ENCODE measurements around the gene DIRAS1. TPM values are rescaled to one million over a fixed set of nuclear protein-coding genes. Genes with fewer than 3 reads are reported as not detected.
A peak's percentile ranks its signal among the peaks of the same experiment; 100 is the strongest.

The DIRAS1 gene
- total and polyA plus RNA-seq, 2 experiments from 2014 or later = 2.6 to 4.9 TPM

- Histone ChIP-seq H3K9me3 (ENCODE audit: low read depth) (no peaks in the 10 kb centered on the region), H3K9me2 (ENCODE audit: insufficient read depth) (no peaks in the 10 kb centered on the region), H3K36me3 (ENCODE audit: low read depth) (no peaks in the 10 kb centered on the region), H3K4me1 (ENCODE audit: insufficient read depth) (no peaks in the 10 kb centered on the region), H3K4me2 (ENCODE audit: unreplicated experiment) (no peak within 1 kb of the TSS), H3K4me3 (no peak within 1 kb of the TSS), H2AFZ (no peak within 1 kb of the TSS), H3K27me3 (replicated peaks; ENCODE audit: insufficient read depth) (peaks cover 24% of the 10 kb centered on the region), H3F3A (ENCODE audit: insufficient read depth) (no peaks in the 10 kb centered on the region), H4K20me1 (ENCODE audit: insufficient read depth) (no peaks in the 10 kb centered on the region), H3K27ac (no peak within 1 kb of the TSS), H3K9ac (no peak within 1 kb of the TSS), H3K79me2 (ENCODE audit: insufficient read depth) (no peaks in the 10 kb centered on the region)
- peak; percentile 77 for DNase-seq
- WGBS, 2 experiments (ENCODE audit: low coverage in 1 of 2, low lambda C conversion rate in 2 of 2, missing lambda C conversion rate in 2 of 2) = 9 to 50% methylated on average over 2 to 73 of the region's 77 CpGs
- no peak for TF ChIP-seq EZH2phosphoT487 (IDR thresholded peaks at IDR 0.05; ENCODE audit: insufficient read depth, low read depth)
- in situ Hi-C loops (cut with MboI) = no loop called here
Measured at GRCh38 chr19:2702170-2703076, 18.7 kb downstream of the DIRAS1 start, which contains the start of gene GNG7. GNG7 (minus strand) TSS chr19:2702694; CDS start chr19:2520688, 182,006 bp downstream.

DNA sequence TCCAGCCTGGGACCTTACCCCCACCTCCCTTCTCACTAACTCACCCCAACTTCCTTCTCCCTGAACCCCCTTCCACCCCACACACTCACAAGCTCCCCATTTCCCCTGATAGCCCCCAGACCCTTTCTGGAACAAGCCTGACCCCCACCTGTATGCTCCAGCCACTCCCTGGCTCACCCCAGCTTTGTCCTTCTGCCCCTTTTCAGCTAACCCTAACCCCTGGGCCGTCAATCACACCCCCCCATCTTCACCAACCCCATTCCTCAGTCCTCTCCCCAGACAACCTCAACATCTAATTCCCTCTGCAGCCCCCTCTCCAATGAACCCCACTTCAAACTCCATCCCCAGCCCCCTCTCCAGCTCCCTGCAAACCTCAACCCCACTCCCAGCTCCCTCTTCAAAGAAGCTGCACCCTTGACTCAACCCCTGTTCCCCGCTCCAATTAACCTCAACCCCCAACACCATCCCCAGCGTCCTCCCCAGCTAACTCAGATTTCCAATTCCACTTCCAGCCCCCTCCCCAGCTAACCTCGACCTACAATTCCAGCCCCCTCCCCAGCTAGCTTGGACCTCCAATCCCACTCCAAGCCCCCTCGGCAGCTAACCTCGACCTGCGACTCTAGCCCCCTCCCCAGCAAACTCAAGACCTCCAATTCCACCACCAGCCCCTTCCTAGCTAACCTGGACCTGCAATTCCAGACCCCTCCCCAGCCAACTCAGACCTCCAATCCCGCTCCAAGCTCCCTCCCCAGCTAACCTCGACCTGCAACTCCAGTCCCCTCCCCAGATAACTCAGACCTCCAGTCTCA lies 19.6 kb downstream of the DIRAS1 start:
- in situ Hi-C loops (cut with MboI) = no loop called here
- DNase-seq = no peak
- H3K27me3 ChIP-seq (replicated peaks; ENCODE audit: insufficient read depth) = peaks cover 24% of the 10 kb centered on the region

GRCh38 chr19:2700660-2701360 lies 20.4 kb downstream of the DIRAS1 start:
- H3K9ac ChIP-seq = no peak overlapping the region
- H3K27ac ChIP-seq = no peak overlapping the region
- no peaks in the 10 kb centered on the region for H3K9me3 ChIP-seq (ENCODE audit: low read depth)
- in situ Hi-C loops (cut with MboI) = no loop called here
- no peak overlapping the region for H2AFZ ChIP-seq
- H3F3A ChIP-seq (ENCODE audit: insufficient read depth) = no peaks in the 10 kb centered on the region
- WGBS, 2 experiments (ENCODE audit: low coverage in 1 of 2, low lambda C conversion rate in 2 of 2, missing lambda C conversion rate in 2 of 2) = 17 to 18% methylated on average over 26 of the region's 26 CpGs
- no peaks in the 10 kb centered on the region for H4K20me1 ChIP-seq (ENCODE audit: insufficient read depth)
- H3K27me3 ChIP-seq (replicated peaks; ENCODE audit: insufficient read depth) = peaks cover 24% of the 10 kb centered on the region
- TF ChIP-seq EZH2 (IDR thresholded peaks at IDR 0.05; ENCODE audit: insufficient read depth, poor library complexity, severe bottlenecking) (peak; percentile 47), EZH2phosphoT487 (IDR thresholded peaks at IDR 0.05; ENCODE audit: insufficient read depth, low read depth) (no peak)
- no peak overlapping the region for H3K4me3 ChIP-seq
- H3K4me2 ChIP-seq (ENCODE audit: unreplicated experiment) = no peak overlapping the region
- H3K36me3 ChIP-seq (ENCODE audit: low read depth) = no peaks in the 10 kb centered on the region
- H3K9me2 ChIP-seq (ENCODE audit: insufficient read depth) = no peaks in the 10 kb centered on the region
- H3K79me2 ChIP-seq (ENCODE audit: insufficient read depth) = no peaks in the 10 kb centered on the region
- no peaks in the 10 kb centered on the region for H3K4me1 ChIP-seq (ENCODE audit: insufficient read depth)
- no peak for DNase-seq

More for the DNA sequence above, 19.6 kb downstream of the DIRAS1 start:
- H3K79me2 ChIP-seq (ENCODE audit: insufficient read depth) = no peaks in the 10 kb centered on the region
- no peak overlapping the region for H3K9ac ChIP-seq
- WGBS, 2 experiments (ENCODE audit: low coverage in 1 of 2, low lambda C conversion rate in 2 of 2, missing lambda C conversion rate in 2 of 2) = 11 to 20% methylated on average over 4 to 9 of the region's 9 CpGs
- H3K9me3 ChIP-seq (ENCODE audit: low read depth) = no peaks in the 10 kb centered on the region
- H3K4me3 ChIP-seq = no peak overlapping the region
- no peaks in the 10 kb centered on the region for H4K20me1 ChIP-seq (ENCODE audit: insufficient read depth)
- no peak overlapping the region for H2AFZ ChIP-seq
- H3K36me3 ChIP-seq (ENCODE audit: low read depth) = no peaks in the 10 kb centered on the region
- H3K9me2 ChIP-seq (ENCODE audit: insufficient read depth) = no peaks in the 10 kb centered on the region
- TF ChIP-seq EZH2phosphoT487 (IDR thresholded peaks at IDR 0.05; ENCODE audit: insufficient read depth, low read depth) (no peak), EZH2 (IDR thresholded peaks at IDR 0.05; ENCODE audit: insufficient read depth, poor library complexity, severe bottlenecking) (peak; percentile 1)
- no peaks in the 10 kb centered on the region for H3F3A ChIP-seq (ENCODE audit: insufficient read depth)
- H3K27ac ChIP-seq = no peak overlapping the region
- no peak overlapping the region for H3K4me2 ChIP-seq (ENCODE audit: unreplicated experiment)
- H3K4me1 ChIP-seq (ENCODE audit: insufficient read depth) = no peaks in the 10 kb centered on the region
